ENCODE data around the gene GATA5. TPM values are rescaled to one million over a fixed set of nuclear protein-coding genes. Genes with fewer than 3 reads are reported as not detected.

GATA5 gene
- total and polyA plus RNA-seq, 8 donors = 0.02 to 0.34 (median 0.15) TPM; not detected in 5

- DNase-seq = no peak
- Histone ChIP-seq H3K27ac (no peak overlapping the region), H3K27me3 (no peaks in the 10 kb centered on the region), H3K4me1 (no peaks in the 10 kb centered on the region), H3K36me3 (no peaks in the 10 kb centered on the region), H3K4me3 (no peak overlapping the region), H3K9me3 (no peaks in the 10 kb centered on the region)
- 63 to 70% methylated on average over 30 of the region's 30 CpGs for WGBS, 2 donors
- TF ChIP-seq CTCF (IDR thresholded peaks at IDR 0.05) = no peak
- no peak for ATAC-seq
- intact Hi-C loops (cut with DNase I) = no loop called here
- no peak for FAIRE-seq
Measured at GRCh38 chr20:62454904-62455636, 20.7 kb downstream of the GATA5 start.

DNA sequence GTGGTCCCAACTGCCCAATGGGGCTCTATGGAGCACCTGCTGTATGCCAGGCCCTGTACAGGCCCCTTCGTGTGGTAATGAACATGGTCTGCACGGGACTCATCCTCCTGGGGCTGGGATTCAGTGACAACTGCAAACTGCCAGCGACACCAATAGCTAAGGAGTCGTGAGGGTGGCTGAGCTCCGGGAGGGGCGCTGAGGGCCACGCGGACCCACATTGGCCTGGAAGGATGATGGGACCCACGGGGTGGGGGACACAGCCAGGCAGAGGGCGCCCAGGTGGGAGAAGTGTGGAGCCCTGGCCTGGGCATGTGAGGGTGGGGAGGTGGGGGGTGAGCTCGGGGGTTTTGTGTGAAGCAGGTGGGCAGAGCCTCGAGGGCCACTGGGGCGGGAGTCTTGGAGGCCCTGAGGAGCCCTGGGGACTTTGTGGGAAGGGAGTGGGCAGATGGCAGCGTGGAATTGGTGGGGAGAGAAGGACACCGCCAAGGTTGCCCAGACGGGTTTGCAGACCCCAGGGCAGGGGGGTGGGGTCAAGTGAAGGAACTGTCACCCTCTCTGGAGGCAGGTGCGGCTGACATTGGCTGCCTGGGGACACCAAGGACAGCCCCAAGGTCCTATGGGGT is 22.5 kb downstream of the GATA5 start:
- DNase-seq = no peak
- intact Hi-C loops (cut with DNase I) = no loop called here
- no peak overlapping the region for H3K27ac ChIP-seq
- no peak for FAIRE-seq
- no peaks in the 10 kb centered on the region for H3K9me3 ChIP-seq
- 66 to 72% methylated on average over 17 of the region's 17 CpGs for WGBS, 2 donors
- no peak for TF ChIP-seq CTCF (IDR thresholded peaks at IDR 0.05)
- no peaks in the 10 kb centered on the region for H3K27me3 ChIP-seq
- no peak for ATAC-seq
- no peak overlapping the region for H3K4me3 ChIP-seq
- H3K4me1 ChIP-seq = no peaks in the 10 kb centered on the region
- no peaks in the 10 kb centered on the region for H3K36me3 ChIP-seq

DNA sequence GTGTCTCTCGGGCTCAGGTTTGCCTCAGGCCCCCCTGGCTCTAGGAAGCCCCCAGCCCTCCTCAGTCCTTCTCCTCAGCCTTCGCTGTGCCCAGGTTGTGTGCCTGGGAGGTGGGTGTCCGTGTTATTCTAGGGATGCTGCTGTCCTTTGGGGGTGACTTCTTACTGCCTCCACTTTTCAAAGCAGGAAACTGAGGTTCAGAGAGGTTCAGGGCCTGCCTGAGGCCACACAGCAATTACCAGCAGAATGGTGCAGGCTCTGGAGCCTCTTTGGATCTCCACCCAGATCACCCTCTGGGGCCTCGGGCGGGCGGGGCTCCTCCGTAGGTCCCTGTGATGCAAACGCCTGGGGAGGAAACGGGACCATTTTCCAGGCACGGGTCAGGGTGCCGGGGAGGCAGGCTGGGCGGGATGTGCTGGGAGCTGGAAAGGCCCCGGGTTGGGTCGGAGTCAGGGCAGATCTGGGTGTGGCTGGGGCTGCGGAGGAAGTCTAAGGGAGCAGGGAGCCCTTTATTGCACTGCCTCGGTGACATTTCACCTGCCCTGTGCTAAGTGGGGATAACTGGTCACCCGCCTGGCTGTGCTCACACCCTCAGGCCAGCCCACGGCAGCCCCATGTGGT is 23.2 kb downstream of the GATA5 start:
- no peaks in the 10 kb centered on the region for H3K4me1 ChIP-seq
- 65 to 84% methylated on average over 16 to 18 of the region's 18 CpGs for WGBS, 2 donors
- H3K4me3 ChIP-seq = no peak overlapping the region
- intact Hi-C loops (cut with DNase I) = no loop called here
- no peaks in the 10 kb centered on the region for H3K9me3 ChIP-seq
- no peak overlapping the region for H3K27ac ChIP-seq
- no peak for ATAC-seq
- H3K27me3 ChIP-seq = no peaks in the 10 kb centered on the region
- no peak for TF ChIP-seq CTCF (IDR thresholded peaks at IDR 0.05)
- FAIRE-seq = no peak
- H3K36me3 ChIP-seq = no peaks in the 10 kb centered on the region
- no peak for DNase-seq

DNA sequence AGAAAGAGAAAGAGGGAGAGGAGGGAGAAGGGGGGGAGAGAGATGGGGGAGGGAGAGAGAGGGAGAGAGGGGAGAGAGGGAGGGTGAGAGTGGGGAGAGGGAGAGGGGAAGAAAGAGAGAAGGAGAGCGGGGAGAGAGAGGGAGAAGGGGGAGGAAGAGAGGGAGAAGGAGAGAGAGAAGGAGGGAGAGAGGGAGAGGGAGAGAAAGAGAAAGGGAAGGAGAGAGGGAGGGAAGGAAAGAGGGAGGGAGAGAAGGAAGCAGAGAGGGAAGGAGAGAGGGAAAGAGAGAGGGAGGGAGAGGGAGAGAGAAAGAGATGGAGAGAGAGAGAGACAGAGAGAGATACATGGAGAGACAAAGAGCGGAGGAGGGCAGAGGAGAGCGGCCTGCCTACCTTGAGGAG is 23.8 kb downstream of the GATA5 start:
- no peak overlapping the region for H3K4me3 ChIP-seq
- H3K4me1 ChIP-seq = no peaks in the 10 kb centered on the region
- DNase-seq = no peak
- no peak for TF ChIP-seq CTCF (IDR thresholded peaks at IDR 0.05)
- H3K27ac ChIP-seq = no peak overlapping the region
- no peaks in the 10 kb centered on the region for H3K27me3 ChIP-seq
- ATAC-seq = no peak
- no peaks in the 10 kb centered on the region for H3K9me3 ChIP-seq
- FAIRE-seq = no peak
- intact Hi-C loops (cut with DNase I) = no loop called here
- WGBS, 2 donors = 88 to 94% methylated on average over 3 of the region's 3 CpGs
- H3K36me3 ChIP-seq = no peaks in the 10 kb centered on the region
